Nephron progenitor cell (in vitro differentiated cells): ENCODE measurements around the gene DMWD.

ENCODE experiments used
- DNase-seq: peaks from one replicate; pipeline ENCODE4 v3.0.0; 2021
- H3K27ac Mint-ChIP-seq: 2 replicates; pipeline ENCODE4 v1.8.0; 2021; ENCODE audit warnings: mild to moderate bottlenecking, moderate library complexity, mixed read lengths
- H3K27me3 Mint-ChIP-seq: 2 replicates; pipeline ENCODE4 v1.8.0; 2021; ENCODE audit warnings: mild to moderate bottlenecking, low read depth, mixed read lengths; ENCODE audit not compliant: poor library complexity
- H3K36me3 Mint-ChIP-seq: 2 replicates; pipeline ENCODE4 v1.8.0; 2021; ENCODE audit warnings: low read depth, mixed read lengths
- H3K4me1 Mint-ChIP-seq: 2 replicates; pipeline ENCODE4 v1.8.0; 2021; ENCODE audit warnings: mixed read lengths
- H3K4me3 Mint-ChIP-seq: 2 replicates; pipeline ENCODE4 v1.8.0; 2021; ENCODE audit warnings: mild to moderate bottlenecking, moderate library complexity, mixed read lengths
- H3K9me3 Mint-ChIP-seq: 2 replicates; pipeline ENCODE4 v1.8.0; 2021; ENCODE audit warnings: mild to moderate bottlenecking, moderate library complexity, mixed read lengths
- CTCF ChIP-seq: fragments of 200-600 bp; sonication (generic); IDR thresholded peaks from 2 replicates; pipeline ENCODE4 v1.5.0; 2021; ENCODE audit warnings: antibody characterized with exemption

The DMWD gene

GRCh38 chr19:45772130-45772840 is 20.4 kb downstream of the DMWD start:
- Mint-ChIP-seq H3K9me3 (no peaks in the 10 kb centered on the region), H3K4me3 (no peak overlapping the region), H3K36me3 (peaks cover 26% of the 10 kb centered on the region), H3K27ac (peak overlapping the region; percentile 86), H3K27me3 (peaks cover 3% of the 10 kb centered on the region), H3K4me1 (peaks cover 20% of the 10 kb centered on the region)
- TF ChIP-seq CTCF, result no peak
- DNase-seq, result no peak

GRCh38 chr19:45771311-45771933 is 21.2 kb downstream of the DMWD start:
- no peaks in the 10 kb centered on the region for H3K9me3 Mint-ChIP-seq
- peaks cover 17% of the 10 kb centered on the region for H3K36me3 Mint-ChIP-seq
- no peaks in the 10 kb centered on the region for H3K27me3 Mint-ChIP-seq
- H3K27ac Mint-ChIP-seq, result no peak overlapping the region
- DNase-seq, result no peak
- peaks cover 20% of the 10 kb centered on the region for H3K4me1 Mint-ChIP-seq
- peak overlapping the region; percentile 95 for H3K4me3 Mint-ChIP-seq
- TF ChIP-seq CTCF, result no peak

- Mint-ChIP-seq H3K27ac (peak overlapping the region; percentile 99), H3K36me3 (peaks cover 16% of the 10 kb centered on the region), H3K4me3 (peak overlapping the region; percentile 95), H3K9me3 (no peaks in the 10 kb centered on the region), H3K27me3 (no peaks in the 10 kb centered on the region), H3K4me1 (peaks cover 27% of the 10 kb centered on the region)
- peak; percentile 95 for DNase-seq
- TF ChIP-seq CTCF, result peak; percentile 91
Measured at GRCh38 chr19:45770192-45771101, 22.2 kb downstream of the DMWD start.

GRCh38 chr19:45769821-45770191 is 22.8 kb downstream of the DMWD start:
- Mint-ChIP-seq H3K4me1 (peaks cover 33% of the 10 kb centered on the region), H3K36me3 (peaks cover 13% of the 10 kb centered on the region), H3K27me3 (no peaks in the 10 kb centered on the region), H3K27ac (peak overlapping the region; percentile 99), H3K4me3 (peak overlapping the region; percentile 95), H3K9me3 (no peaks in the 10 kb centered on the region)
- no peak for TF ChIP-seq CTCF
- DNase-seq, result peak; percentile 52

- peak within 1 kb of the TSS; percentile 99 for H3K27ac Mint-ChIP-seq
- H3K27me3 Mint-ChIP-seq, result no peaks in the 10 kb centered on the region
- no peak for TF ChIP-seq CTCF
- DNase-seq, result peak; percentile 99
- H3K36me3 Mint-ChIP-seq, result peaks cover 9% of the 10 kb centered on the region
- H3K4me1 Mint-ChIP-seq, result peaks cover 39% of the 10 kb centered on the region
- peak within 1 kb of the TSS; percentile 95 for H3K4me3 Mint-ChIP-seq
- H3K9me3 Mint-ChIP-seq, result no peaks in the 10 kb centered on the region
Measured at GRCh38 chr19:45768984-45769782, 23.5 kb downstream of the DMWD start, which contains the start of gene SIX5. Gene SIX5 (minus strand): TSS chr19:45769252. CDS start chr19:45768844, 408 bp downstream.
